GM19455 (cell line): ENCODE data around the gene GRM8.

ENCODE experiments used
- ATAC-seq: cut with Tn5 transposase; IDR thresholded peaks from one replicate; pipeline ENCODE4 v1.9.1; 2021; ENCODE audit not compliant: unreplicated experiment

Gene GRM8

GRCh38 chr7:127252778-127253280 is at the start of gene GRM8:
Gene GRM8, minus strand, starts transcription at chr7:127252941.
- ATAC-seq = peak; percentile 20

DNA sequence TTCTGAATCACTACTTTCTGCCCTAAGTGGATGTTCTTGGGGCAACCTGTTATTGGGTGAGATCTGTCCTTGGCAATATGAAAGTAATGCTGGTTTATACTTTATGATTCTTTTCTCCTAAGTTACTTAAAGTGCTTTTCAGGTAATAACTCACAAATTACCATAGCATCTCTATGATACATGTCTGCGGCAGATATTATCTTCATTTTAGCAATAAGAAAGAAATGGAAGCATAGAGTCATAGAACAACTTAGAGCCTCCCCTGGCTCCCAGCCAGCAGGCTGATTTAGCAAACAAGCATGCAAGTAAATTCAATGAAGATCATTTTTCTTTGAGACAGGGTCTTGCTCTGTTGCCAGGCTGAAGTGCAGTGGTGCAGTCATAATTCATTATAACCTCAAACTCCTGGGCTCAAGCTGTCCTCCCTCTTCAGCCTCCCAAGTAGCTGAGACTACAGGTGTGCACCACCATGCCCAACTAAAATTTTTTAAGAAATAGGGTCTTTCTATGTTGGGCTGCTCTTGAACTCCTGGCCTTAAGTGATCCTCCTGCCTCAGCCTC is 38.1 kb upstream of the GRM8 start:
- ATAC-seq = no peak

DNA sequence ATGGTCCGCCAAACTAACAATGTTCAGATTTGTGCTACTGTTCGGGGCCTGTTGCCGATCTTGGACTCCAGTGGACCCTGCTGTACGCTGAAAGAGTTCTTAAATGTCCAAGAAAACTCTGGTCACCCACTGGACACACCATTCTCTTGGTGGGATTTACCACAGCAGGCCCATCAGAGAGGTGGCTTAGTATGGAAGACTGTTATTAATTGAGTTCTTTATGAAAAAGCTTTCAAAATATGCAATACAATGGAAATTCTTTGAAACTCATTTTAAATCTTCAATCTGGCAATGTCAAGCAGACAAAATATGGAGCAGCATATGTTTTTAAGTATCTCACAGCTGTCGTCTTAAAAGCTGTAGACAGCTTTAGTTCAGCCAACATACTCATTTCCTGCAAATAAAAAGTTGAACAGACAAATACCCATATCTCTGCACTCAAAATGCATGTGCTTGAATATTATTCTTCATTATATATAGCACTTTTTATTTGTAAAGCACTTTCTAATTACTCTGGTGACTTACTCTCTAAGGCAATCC is 37.4 kb upstream of the GRM8 start:
- ATAC-seq = no peak

GRCh38 chr7:127287133-127287532 is 34.4 kb upstream of the GRM8 start:
- ATAC-seq = no peak

DNA sequence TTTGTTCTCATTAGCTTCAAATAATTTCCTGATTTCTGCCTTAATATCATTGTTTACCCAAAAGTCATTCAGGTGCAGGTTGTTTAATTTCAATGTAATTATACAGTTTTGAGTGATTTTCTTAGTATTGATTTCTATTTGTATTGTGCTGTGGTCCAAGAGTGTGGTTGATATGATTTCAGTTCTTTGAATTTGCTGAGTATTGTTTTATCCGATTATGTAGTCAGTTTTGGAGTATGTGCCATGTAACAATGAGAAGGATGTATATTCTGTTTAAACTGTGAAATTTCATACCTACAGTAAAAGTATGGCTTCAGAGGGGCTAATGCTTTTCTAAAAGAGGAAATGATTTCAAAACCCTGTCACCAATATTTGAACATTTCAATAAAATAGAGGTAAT is 17.4 kb upstream of the GRM8 start:
- no peak for ATAC-seq

DNA sequence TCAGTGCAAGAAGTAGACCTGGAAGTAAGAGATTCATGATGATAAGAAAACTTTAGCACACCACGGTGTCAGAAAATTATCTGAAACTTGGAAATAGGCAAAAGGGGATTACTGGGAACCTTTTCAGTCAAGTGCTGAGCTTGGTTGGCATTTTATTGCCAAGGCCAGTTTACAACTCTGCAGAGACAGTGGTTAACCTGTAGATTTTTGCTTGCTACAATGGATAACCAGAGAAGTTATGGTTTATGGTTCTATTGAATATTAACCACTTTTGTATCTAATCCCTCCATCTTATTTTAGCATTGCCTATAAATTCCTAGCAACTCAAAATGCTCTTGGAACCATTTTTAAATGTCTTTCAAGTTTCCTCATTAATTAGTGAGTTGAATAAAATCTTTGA is 13.3 kb upstream of the GRM8 start:
- no peak for ATAC-seq

DNA sequence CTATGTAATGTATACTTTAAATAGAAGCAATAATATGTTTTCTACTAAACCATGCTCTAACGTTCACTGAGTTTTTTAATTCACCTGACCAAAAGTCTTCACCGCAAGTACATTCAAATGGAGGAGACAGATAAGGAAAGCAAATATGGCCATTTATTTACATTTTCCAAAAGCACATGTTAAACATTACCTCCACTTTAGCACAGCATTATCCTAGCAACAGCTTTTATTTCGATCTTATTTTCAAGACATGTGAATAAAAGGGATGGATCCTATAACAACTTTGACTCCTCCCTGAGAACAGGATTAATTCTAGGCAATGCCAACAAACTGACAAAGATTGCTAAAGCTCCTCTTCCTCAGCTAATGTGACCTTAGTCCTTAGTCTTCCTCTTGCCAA is 11.5 kb upstream of the GRM8 start:
- ATAC-seq = no peak

DNA sequence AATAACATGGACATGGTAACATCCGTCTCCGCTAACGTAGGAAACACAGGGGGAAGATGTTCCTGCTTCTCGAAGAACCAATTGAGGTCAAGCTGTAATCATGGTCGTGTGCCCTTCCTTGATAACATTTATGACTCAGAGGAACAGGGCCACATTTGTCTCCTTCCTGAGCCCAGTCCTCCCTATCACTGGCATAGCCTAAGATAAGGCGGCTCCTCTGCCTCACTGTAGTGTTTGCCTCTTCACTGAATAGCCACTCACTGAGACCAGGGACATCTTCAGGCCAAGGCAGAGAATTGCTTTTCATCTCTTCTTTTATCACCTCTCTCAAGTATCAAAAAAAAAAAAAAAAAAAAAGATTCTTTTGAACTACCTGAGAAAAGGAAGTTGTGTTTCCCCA is 5.4 kb upstream of the GRM8 start:
- ATAC-seq = no peak

- no peak for ATAC-seq
Measured at GRCh38 chr7:127257086-127257485, 4.3 kb upstream of the GRM8 start.

DNA sequence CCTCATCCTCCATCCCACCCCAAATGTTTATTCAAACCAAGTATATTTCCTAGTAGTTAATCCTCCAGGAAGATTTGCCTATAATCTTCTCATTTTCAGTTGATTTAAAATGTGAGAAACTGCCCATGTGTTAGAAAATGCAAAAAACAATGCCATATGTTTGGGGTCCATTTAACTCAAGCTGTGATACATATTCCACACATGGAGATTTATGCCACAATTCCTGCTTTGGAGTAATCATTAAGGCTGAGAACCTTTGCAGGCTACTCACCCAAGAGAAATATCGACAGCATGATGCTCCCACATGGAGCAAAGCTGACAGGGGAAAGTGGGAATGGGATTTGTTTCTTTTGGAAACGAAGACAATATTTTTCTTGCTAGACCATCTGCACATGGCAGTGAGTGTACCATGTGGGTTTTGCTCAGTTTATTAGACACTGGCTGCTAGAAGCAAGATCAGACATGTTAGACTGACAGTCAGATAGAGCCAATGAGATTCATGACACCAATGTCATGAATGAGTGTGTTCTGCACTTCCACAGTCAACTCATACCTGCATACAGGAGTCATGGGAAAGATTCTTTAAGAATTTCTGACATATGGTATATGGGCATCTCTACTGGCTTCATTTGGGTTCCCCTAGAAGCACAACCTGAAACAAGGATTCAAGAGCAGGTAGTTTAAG is 3.4 kb upstream of the GRM8 start:
- no peak for ATAC-seq

DNA sequence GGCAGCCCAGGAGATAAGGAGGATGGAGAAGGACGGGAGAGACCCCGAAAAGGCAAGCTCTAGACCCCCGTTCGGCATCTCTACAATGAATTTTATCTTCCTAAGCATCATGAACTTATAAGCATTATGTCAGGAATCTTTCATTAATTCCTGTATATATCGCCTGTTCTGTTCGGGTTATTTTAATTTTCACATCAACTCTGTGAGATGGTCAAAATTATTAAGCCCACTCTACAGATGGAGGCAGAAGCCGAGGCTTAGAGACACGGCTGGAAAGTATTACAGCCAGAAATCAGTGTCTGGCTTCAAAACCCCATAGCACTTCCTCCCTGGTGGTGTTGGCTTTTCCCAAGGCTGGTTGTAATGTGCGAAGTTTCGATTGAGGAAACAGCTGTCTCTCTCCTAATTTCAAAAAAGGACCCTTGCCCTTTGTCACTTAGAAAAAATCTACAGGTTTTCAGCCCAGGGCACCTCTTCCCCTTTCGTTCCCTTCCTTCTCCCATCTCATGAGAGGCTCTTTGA is 1.5 kb upstream of the GRM8 start:
- no peak for ATAC-seq

- ATAC-seq = peak; percentile 91
Measured at GRCh38 chr7:127253281-127254162, 781 bp upstream of the GRM8 start.

DNA sequence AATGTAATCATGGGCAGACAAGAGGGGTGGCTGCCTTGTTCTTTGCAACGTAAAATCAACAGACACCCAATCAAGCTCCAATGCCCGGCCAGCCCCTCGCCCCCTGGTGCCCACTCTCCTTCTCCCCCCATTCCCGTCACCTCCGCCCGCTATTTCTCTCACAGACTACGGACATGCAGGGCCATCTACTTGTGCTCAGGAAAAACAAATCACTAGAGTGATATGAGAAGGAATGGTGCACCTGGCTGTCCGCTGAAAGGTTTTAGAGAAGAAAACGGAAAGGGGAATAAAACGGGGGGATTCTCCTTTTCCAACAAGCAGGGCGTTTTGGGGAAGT is 396 bp downstream of the GRM8 start:
- no peak for ATAC-seq

DNA sequence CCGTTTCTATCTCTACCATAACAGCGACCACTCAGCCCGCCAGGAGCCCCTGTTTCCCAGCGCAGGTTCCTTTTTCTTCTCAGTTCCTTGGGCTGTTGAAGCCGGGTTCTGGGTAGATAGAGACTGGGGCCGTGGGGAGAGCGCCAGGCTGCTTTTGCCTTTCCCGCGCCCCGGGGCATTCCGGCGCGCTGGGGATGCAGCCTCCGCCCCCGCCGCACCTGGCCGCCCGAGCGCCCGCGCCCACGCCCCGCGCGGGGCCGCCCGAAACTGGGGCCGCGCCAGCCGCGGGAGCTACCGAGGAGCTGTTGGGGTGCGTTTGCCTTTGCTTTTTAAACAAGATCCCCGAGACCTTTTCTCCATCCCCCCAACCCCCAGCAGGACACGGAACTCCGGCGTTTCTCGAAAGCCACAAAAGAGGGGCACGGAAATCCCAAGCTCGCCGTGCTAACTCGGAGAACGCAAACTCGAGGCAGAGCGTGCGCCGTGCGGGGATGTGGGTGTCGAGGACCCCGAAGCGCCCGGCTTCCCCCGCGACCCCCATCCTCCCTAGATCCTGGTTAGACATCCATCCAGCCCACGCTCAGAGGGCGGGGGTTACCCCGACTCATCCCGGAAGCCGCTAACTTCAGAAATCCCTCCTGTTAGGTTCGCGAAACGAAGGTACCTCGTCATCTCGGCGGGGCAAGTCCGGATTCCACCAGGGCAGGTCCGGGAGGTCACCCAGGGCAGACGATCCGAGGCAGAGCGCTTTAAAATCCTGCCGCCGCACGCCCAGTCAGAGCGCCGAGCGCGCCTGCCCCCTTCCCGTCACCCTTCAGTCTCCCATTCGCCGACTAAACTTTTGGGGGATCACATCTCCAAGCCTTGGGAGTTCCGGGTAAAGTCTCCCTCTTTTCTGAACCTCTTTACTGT is 1.0 kb downstream of the GRM8 start:
- no peak for ATAC-seq

DNA sequence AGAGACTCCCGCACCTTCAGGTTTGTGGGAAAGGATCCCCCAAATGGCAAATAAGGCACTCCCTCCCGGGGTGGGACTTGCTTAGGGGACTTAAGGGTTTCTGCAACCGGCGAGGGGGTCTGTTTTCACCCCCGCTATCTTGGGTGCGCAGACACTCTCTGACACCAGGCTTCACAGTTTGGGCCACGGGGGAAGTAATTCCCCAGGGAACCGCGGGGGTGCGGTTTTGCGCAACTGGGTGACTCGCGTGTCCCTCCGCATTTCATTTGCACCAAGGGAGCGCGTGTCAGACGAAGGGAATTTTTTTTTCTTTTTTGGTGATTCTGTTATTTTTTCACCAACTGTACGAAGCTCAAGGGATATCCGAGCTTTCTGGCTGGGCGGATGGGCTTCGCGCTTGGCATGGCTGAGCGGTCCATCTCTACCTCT is 1.7 kb downstream of the GRM8 start:
- ATAC-seq = no peak

DNA sequence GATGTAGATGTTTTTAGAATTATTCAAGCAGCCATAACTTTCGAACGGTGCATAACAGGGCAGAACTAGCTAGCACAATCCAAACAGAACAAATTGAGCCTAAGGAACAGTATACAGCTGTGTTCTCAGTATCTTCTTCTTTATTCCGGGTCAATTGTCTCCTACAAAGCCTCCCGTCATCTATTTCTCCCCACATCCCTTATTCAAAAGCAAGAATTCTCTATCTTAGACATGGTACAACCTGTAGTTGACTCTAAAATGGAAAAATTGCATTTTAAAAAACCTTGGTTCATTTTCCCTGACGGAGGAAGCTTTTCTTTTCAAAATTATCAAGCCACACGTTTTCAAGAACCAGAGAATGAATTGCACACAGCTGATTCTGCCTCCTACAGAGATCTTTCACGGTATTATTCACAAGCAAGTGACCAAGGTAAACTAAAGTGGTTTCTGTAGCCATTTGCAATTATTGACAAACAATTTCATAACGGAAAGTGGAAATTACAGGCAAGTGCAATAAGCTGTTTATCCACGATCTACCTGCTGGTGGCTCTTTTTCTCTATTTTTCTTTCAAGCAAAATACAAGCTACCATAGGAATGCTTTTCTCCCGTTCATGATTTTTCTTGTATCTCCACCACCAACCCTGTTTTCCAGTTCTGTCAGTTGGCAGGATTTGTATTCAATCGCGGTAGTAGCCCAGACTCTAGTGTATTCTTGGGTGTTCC is 2.3 kb downstream of the GRM8 start:
- ATAC-seq = no peak

- no peak for ATAC-seq
Measured at GRCh38 chr7:127245607-127246006, 7.1 kb downstream of the GRM8 start.

DNA sequence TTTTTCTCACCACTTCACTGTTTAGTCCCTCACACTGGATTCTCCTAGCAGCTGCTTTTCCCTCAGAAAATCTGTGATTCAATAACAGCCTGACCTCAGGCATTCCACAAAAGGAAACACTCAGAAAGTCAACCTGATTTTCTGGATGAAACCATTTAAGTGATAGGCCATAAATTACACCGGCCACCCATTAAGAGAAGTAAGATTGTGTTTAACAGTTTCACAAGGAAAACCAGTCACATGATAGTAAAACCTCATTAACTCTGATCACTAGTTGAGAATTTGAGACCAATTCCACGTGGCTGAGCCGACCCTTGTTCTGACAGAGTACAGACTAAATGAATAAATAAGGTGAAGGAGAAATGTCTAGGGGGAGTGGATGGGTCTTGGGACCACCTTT is 7.7 kb downstream of the GRM8 start:
- no peak for ATAC-seq

DNA sequence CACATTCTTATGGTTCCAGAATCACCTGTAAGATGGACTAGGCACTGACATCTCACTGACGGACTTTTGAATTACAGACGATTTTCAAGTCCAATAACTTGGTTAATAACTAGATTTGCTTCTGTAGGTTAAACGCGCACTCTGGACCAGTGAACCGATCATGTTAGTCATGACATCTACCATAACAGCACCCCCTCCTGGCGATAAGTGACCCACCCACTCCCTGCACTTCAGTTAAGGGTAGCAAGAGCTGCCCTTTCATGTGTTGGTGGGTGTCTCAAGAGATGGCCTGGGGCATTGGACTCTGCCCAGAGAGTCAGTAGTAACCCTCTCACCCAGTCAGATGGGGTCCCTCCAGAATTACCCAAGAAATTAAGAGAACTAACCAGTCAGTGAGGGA is 12.9 kb downstream of the GRM8 start:
- ATAC-seq = no peak

DNA sequence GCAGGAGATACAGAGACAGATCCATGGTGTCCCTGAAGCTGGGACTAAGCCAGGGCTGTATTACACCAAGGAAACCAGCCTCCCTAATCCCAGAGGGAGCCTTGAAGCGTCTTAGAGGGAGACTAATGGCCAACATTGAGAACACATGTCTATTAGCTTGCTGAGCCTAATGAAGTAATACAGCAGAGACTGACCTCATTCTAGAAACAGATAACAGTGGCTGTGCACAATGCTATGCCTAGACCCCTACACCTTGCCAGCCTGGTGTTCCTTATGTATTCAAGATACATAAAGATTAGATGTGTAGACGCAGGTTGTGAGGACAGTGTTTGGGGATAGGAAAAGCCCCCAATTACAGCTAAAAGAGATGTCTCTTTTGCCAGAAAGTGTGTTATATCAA is 19.1 kb downstream of the GRM8 start:
- ATAC-seq = no peak
